WTC11 (cell line): Measurements from ENCODE around the gene ACTL6A. TPM values are rescaled to one million over a fixed set of nuclear protein-coding genes. Genes with fewer than 3 reads are reported as not detected.
A peak's percentile ranks its signal among the peaks of the same experiment; 100 is the strongest.

Experiments used
- ARID4B ChIP-seq: sonication (generic); formaldehyde crosslinking; IDR thresholded peaks from 2 replicates; pipeline ENCODE4 v1.8.0; 2023; ENCODE audit warnings: missing genetic modification reagents, mild to moderate bottlenecking, borderline replicate concordance
- ATF1 ChIP-seq: sonication (generic); formaldehyde crosslinking; IDR thresholded peaks from 2 replicates; pipeline ENCODE4 v1.8.1; 2023; ENCODE audit warnings: mild to moderate bottlenecking, moderate library complexity, missing genetic modification reagents
- CBFB ChIP-seq: sonication (generic); formaldehyde crosslinking; IDR thresholded peaks from 2 replicates; pipeline ENCODE4 v1.8.1; 2022; ENCODE audit warnings: mild to moderate bottlenecking, low read depth, missing genetic modification reagents
- CREM ChIP-seq: sonication (generic); formaldehyde crosslinking; IDR thresholded peaks from 2 replicates; pipeline ENCODE4 v1.8.1; 2022; ENCODE audit warnings: mild to moderate bottlenecking, missing genetic modification reagents, moderate library complexity
- ETV6 ChIP-seq: sonication (generic); formaldehyde crosslinking; IDR thresholded peaks from 2 replicates; pipeline ENCODE4 v1.8.1; 2022; ENCODE audit warnings: mild to moderate bottlenecking, missing genetic modification reagents
- GTF2I ChIP-seq: fragments of 250-450 bp; sonication (Bioruptor Pico); conservative IDR thresholded peaks from 2 replicates; pipeline ENCODE4 v1.4.0; 2021; ENCODE audit warnings: mild to moderate bottlenecking
- HMGA2 ChIP-seq: fragments of 250-450 bp; sonication (Bioruptor Pico); IDR thresholded peaks from 2 replicates; pipeline ENCODE4 v1.4.0; 2021; ENCODE audit warnings: mild to moderate bottlenecking, moderate library complexity
- IRF2 ChIP-seq: sonication (generic); formaldehyde crosslinking; IDR thresholded peaks from 2 replicates; pipeline ENCODE4 v1.8.0; 2022; ENCODE audit warnings: low read depth, missing genetic modification reagents, borderline replicate concordance
- NFE2L1 ChIP-seq: sonication (generic); formaldehyde crosslinking; IDR thresholded peaks from 2 replicates; pipeline ENCODE4 v1.8.1; 2023; ENCODE audit warnings: missing genetic modification reagents
- NR3C1 ChIP-seq: sonication (generic); formaldehyde crosslinking; conservative IDR thresholded peaks from 2 replicates; pipeline ENCODE4 v1.8.1; 2023; ENCODE audit warnings: low read depth, mild to moderate bottlenecking, missing genetic modification reagents
- PREB ChIP-seq: sonication (generic); formaldehyde crosslinking; IDR thresholded peaks from 2 replicates; pipeline ENCODE4 v1.8.1; 2022; ENCODE audit warnings: mild to moderate bottlenecking, missing genetic modification reagents, moderate library complexity, borderline replicate concordance
- PRRX2 ChIP-seq: fragments of 250-450 bp; sonication (Bioruptor Pico); IDR thresholded peaks from 2 replicates; pipeline ENCODE4 v1.8.0; 2021; ENCODE audit warnings: mild to moderate bottlenecking
- RELA ChIP-seq: sonication (generic); formaldehyde crosslinking; IDR thresholded peaks from 2 replicates; pipeline ENCODE4 v1.8.1; 2022; ENCODE audit warnings: missing genetic modification reagents, mild to moderate bottlenecking, borderline replicate concordance
- RORB ChIP-seq: fragments of 250-450 bp; sonication (Bioruptor Pico); IDR thresholded peaks from 2 replicates; pipeline ENCODE4 v1.9.0; 2021; ENCODE audit warnings: mild to moderate bottlenecking
- SMAD3 ChIP-seq: sonication (generic); formaldehyde crosslinking; IDR thresholded peaks from 2 replicates; pipeline ENCODE4 v1.8.0; 2022; ENCODE audit warnings: missing genetic modification reagents, mild to moderate bottlenecking, borderline replicate concordance
- STAT6 ChIP-seq: sonication (generic); formaldehyde crosslinking; conservative IDR thresholded peaks from 2 replicates; pipeline ENCODE4 v1.8.1; 2023; ENCODE audit warnings: mild to moderate bottlenecking, low read depth, missing genetic modification reagents, moderate library complexity
- TCF7 ChIP-seq: sonication (generic); formaldehyde crosslinking; IDR thresholded peaks from 2 replicates; pipeline ENCODE4 v1.8.0; 2022; ENCODE audit warnings: mild to moderate bottlenecking, low read depth, missing genetic modification reagents, moderate library complexity
- TEAD1 ChIP-seq: sonication (generic); formaldehyde crosslinking; IDR thresholded peaks from 2 replicates; pipeline ENCODE4 v1.8.0; 2022; ENCODE audit warnings: mild to moderate bottlenecking, missing genetic modification reagents
- ZNF263 ChIP-seq: sonication (generic); formaldehyde crosslinking; IDR thresholded peaks from 2 replicates; pipeline ENCODE4 v1.8.1; 2022; ENCODE audit warnings: low read depth, mild to moderate bottlenecking, moderate library complexity, missing genetic modification reagents
- ZNF317 ChIP-seq: sonication (generic); formaldehyde crosslinking; IDR thresholded peaks from 2 replicates; pipeline ENCODE4 v1.8.1; 2023; ENCODE audit warnings: low read depth, mild to moderate bottlenecking, moderate library complexity, missing genetic modification reagents, borderline replicate concordance
- ZNF671 ChIP-seq: fragments of 250-450 bp; sonication (Bioruptor Pico); IDR thresholded peaks from 2 replicates; pipeline ENCODE4 v1.8.0; 2021; ENCODE audit warnings: mild to moderate bottlenecking
- ZSCAN18 ChIP-seq: fragments of 250-450 bp; sonication (Bioruptor Pico); IDR thresholded peaks from 2 replicates; pipeline ENCODE4 v2.1.2; 2022; ENCODE audit warnings: mild to moderate bottlenecking, moderate library complexity
- total RNA-seq: library from RNA; stranded (reverse); gene quantifications from 3 replicates; pipeline ENCODE4 v1.2.3, GENCODE V29; 2021
- TF ChIP-seq, protein P1 (sequence below): sonication (generic); formaldehyde crosslinking; conservative IDR thresholded peaks from 2 replicates; pipeline ENCODE4 v1.8.1; 2022; ENCODE audit warnings: mild to moderate bottlenecking, missing genetic modification reagents
- TF ChIP-seq, protein P2 (sequence below): fragments of 250-450 bp; sonication (Bioruptor Pico); conservative IDR thresholded peaks from 2 replicates; pipeline ENCODE4 v1.9.0; 2021; ENCODE audit warnings: mild to moderate bottlenecking
- TF ChIP-seq, protein P3 (sequence below): sonication (generic); formaldehyde crosslinking; IDR thresholded peaks from 2 replicates; pipeline ENCODE4 v1.8.1; 2023; ENCODE audit warnings: mild to moderate bottlenecking, missing genetic modification reagents, moderate library complexity

ACTL6A gene
- total RNA-seq, 1 experiment from 2014 or later = 82.9 TPM

DNA sequence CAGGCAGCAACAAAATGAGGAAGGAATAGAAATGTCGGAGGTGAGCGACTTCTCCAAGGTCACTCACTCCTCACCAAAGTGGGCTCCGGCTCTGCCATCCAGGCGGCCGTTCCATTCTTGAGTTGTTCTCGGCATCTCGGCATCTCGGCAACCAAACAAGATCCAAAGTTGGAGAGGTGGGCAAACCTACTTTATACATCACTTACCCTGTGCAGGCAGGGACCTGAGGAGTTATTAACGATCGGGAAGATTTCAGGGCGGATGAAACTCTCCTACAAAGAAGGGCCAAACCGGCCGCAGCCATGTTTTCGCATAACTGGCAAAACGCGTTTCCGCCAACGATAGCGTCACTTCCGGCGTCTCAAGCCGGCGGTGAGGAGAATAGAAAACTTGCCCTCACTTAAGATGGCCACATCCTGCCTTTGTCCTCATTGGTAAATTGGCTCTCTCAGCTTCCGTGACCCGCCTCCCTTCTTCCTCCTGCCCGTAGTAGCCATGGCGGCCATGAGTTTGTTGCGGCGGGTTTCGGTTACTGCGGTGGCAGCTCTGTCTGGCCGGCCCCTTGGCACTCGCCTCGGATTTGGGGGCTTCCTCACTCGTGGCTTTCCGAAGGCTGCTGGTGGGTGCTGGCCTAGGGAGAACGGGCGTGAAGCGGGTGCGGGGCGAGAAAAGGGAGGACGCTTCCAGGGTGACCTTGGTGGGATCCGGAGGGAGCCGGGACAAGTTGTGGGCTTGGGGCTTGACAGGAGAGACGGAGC, 41.8 kb downstream of the ACTL6A start, which contains the start of the genes MRPL47 and NDUFB5 (continued):
- no peak for TF ChIP-seq ZSCAN18
- no peak for TF ChIP-seq RORB
- TF ChIP-seq SMAD3 (CRISPR knock-in tag) = no peak
- TF ChIP-seq, protein P1, sequence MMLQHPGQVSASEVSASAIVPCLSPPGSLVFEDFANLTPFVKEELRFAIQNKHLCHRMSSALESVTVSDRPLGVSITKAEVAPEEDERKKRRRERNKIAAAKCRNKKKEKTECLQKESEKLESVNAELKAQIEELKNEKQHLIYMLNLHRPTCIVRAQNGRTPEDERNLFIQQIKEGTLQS (CRISPR knock-in tag) = no peak
- 0 out of 2 replicates have a peak, but pooled peaks have one; percentile 19 for TF ChIP-seq ARID4B (CRISPR knock-in tag)
- peak; percentile 61; the same call in 1 of the 2 replicates for TF ChIP-seq TEAD1
- TF ChIP-seq RELA (CRISPR knock-in tag) = no peak
- TF ChIP-seq, protein P2, sequence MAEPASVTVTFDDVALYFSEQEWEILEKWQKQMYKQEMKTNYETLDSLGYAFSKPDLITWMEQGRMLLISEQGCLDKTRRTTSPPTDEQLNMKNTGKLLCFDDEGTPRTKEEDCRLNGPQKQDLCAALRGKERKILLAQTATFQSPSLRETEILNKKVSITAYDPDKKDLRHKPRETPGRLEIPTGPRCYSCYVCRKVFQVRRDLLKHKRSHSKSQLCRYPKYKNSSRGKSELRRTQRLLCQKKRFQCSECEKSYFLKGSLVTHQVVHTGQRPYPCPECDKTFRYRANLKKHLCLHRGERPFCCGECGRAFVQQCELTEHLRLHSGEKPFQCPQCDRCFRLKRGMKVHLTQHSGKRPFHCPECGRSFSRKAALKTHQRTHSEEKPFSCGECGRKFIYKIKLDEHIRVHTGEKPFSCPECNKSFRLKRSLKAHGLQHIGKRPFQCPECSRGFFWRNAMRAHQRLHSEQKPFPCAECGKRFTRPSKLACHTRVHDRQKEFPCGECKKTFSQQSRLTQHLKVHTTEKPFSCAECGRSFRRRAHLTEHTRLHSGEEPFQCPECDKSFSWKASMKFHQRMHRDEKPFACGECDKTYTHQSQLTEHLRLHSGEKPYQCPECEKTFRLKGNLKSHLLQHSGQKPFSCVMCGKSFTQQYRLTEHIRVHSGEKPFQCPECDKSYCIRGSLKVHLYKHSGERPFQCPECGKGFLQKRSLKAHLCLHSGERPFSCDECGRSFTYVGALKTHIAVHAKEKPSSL (CRISPR knock-in tag) = no peak
- TF ChIP-seq ATF1 (CRISPR knock-in tag) = no peak
- no peak for TF ChIP-seq TCF7
- TF ChIP-seq CBFB (CRISPR knock-in tag) = no peak
- TF ChIP-seq CREM = peak; percentile 93
- no peak for TF ChIP-seq GTF2I (CRISPR knock-in tag)
- TF ChIP-seq STAT6 (CRISPR knock-in tag) = no peak
- no peak; the same call in 1 of the 2 replicates for TF ChIP-seq PRRX2 (CRISPR knock-in tag)
- TF ChIP-seq NR3C1 = no peak
- TF ChIP-seq ZNF317 (CRISPR knock-in tag) = no peak
- TF ChIP-seq ETV6 (CRISPR knock-in tag) = peak; percentile 79
- no peak for TF ChIP-seq HMGA2
- TF ChIP-seq PREB (CRISPR knock-in tag) = no peak
- TF ChIP-seq, protein P3, sequence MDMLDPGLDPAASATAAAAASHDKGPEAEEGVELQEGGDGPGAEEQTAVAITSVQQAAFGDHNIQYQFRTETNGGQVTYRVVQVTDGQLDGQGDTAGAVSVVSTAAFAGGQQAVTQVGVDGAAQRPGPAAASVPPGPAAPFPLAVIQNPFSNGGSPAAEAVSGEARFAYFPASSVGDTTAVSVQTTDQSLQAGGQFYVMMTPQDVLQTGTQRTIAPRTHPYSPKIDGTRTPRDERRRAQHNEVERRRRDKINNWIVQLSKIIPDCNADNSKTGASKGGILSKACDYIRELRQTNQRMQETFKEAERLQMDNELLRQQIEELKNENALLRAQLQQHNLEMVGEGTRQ (CRISPR knock-in tag) = 0 out of 2 replicates have a peak, but pooled peaks have one; percentile 16
- peak; percentile 22; the same call in 1 of the 2 replicates for TF ChIP-seq NFE2L1 (CRISPR knock-in tag)
- no peak for TF ChIP-seq ZNF671
- no peak for TF ChIP-seq IRF2 (CRISPR knock-in tag)
- no peak for TF ChIP-seq ZNF263 (CRISPR knock-in tag)
